GM19238 (cell line): ENCODE results near the gene IRAK2.
A peak's percentile ranks its signal among the peaks of the same experiment; 100 is the strongest.

Source experiments
- DNase-seq: peaks from one replicate; pipeline ENCODE4 v3.0.0; 2011; ENCODE audit warnings: low spot score; ENCODE audit not compliant: insufficient read length

Gene IRAK2

GRCh38 chr3:10188804-10189556 is 24.3 kb downstream of the IRAK2 start:
- DNase-seq, result no peak

GRCh38 chr3:10189557-10190354 is 25.0 kb downstream of the IRAK2 start:
- DNase-seq, result no peak

- no peak for DNase-seq
Observed at GRCh38 chr3:10192953-10193691, 28.4 kb downstream of the IRAK2 start.

GRCh38 chr3:10193692-10194327 is 29.1 kb downstream of the IRAK2 start:
- no peak for DNase-seq

DNA sequence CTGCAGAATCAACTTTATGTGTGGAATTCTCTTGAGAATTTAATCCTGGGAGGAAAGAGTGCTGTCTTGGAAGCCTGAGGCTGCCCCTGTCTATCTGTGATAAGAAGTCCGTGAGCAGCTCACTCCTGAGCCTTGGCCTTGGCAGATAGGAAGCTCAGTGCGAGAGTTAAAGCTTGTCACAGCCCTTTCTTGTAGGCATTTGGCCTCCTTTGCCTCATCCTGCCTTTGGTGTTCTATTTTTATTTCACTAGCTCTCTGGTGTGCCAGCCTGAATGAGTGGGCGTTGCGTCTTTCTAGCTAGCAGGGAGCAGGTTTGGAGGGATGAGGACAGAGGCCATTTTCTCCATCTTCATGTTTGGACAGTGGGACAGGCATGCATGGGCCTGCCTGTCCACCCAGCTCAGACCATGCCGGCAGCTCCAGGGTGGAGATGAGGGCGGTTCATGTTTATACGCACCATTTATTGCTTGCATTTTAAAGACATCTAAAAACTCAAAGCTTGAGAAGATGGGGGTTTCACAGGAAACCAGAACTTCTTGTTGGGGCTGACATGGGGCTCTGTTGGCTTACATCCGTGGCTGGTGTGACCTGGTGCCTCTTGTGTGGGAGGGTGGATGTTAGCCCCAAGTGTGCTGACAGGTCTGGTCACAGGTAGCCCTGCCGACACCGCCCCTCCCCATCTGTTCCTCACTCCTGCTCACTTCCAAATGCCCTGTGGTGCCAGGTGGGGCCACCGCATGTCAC is 29.8 kb downstream of the IRAK2 start:
- no peak for DNase-seq

GRCh38 chr3:10195366-10196089 is 30.8 kb downstream of the IRAK2 start:
- no peak for DNase-seq

DNA sequence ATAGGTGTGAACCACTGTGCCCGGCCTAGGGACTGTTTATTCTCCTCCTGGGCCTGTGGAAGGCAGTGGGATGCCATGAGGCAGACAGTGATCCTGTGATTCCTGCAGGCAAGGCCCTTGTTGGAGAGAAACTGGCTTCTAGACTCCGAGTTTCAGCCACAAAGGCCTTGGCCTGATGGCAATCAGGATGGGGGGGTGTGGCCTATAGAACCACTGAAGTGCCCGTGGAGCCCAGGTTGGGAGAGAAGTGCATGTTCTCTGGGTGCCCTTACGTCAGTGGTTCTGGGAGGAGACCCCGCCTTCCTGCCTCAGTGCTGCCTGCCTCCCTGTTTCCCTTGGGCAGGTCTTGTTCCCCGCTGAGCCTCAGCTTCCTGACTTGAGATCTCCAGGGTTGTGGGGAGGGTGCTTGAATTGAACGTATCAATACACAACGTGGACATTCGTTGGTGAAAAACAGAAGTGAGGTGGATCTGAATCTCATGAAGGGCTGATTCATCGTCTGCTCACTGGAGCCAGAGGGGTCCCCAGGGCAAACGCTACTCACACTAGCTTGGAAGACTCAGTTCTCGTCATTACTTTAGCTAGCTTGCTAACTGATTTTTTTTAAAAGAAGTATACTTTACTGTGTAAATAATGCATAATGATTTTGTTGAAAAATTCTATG is 31.8 kb downstream of the IRAK2 start:
- DNase-seq, result no peak

DNA sequence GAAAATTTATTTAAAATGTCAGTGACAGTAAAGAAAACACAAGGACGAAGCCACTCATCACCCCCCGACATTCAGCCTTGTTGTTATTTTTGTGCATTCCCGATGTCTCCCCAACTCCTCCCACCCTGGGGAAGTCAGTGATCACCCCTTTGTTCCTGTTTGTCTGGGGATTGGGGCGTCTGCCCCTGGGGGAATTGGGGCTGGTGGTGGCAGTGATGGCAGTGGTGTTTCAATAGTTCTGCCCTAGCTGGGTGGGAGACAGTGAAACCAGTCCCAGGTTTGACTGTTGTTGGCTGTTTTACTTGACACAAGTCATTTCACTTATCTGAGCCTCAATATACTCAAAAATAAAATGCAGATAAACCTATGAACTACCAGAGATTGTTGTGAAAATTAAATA is 33.5 kb downstream of the IRAK2 start:
- no peak for DNase-seq

GRCh38 chr3:10198761-10199649 is 34.3 kb downstream of the IRAK2 start:
- DNase-seq, result peak; percentile 68

- DNase-seq, result no peak
Observed at GRCh38 chr3:10204921-10205320, 40.2 kb downstream of the IRAK2 start.

GRCh38 chr3:10205451-10206165 is 40.9 kb downstream of the IRAK2 start:
- no peak for DNase-seq

GRCh38 chr3:10206166-10206511 is 41.4 kb downstream of the IRAK2 start:
- no peak for DNase-seq

- DNase-seq, result no peak
Observed at GRCh38 chr3:10213156-10213792, 48.6 kb downstream of the IRAK2 start.

DNA sequence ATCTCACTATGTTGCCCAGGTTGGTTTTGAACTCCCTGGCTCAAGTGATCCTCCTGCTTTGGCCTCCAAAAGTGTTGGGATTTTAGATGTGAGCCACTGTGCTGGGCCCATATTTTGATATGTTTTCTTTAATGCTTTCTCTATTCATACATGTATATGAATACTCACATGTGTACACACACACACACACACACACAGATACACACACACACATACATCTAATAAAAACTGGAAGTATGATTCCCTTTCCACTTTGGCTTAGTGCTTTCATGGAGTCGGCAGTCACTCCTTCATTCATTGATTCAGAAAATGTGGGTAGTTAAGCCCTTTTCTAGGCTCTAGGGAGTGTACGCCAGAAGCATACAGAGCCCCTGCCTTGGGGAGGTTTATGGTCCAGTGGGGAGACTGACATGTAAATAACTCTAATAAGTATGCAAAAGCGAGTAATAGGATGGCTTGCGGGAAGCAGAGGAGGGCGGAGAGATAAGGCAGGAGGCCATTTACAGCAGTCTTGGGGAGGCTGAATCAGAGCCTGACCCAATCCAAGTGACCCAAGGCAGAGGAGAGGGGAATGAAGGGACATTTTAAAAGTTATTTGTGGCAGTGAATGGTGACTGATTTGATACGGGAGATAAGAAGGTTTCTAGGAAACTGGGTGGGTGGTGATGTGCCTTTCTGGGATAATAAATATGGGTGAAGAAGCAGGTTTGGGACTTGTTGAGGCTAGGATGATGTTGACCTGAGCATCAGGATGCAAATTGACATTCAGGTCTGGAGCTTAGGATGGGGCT is 51.1 kb downstream of the IRAK2 start:
- no peak for DNase-seq

GRCh38 chr3:10217359-10217758 is 52.6 kb downstream of the IRAK2 start:
- DNase-seq, result no peak

DNA sequence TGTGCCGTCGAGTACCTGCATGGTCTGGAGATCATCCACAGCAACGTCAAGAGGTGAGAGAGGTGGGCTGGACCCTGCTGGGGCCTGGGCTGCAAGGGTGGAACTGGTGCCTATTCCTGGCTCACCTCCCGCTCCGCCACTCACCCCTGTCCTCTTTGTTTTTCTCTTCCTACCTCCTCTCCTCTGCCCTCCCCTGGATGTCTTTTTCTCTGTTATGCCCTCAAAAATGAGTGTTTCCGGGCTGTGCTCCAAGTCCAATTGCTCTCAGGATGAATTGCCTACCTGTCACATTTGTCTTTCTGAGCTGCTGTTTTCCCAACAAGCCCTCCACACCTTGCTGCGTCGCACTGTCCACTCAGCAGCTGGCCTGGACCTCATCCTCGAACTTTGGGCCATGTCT is 55.0 kb downstream of the IRAK2 start:
- no peak for DNase-seq
